Stimulated activated CD8-positive, alpha-beta memory T cell treated with anti-CD3 and anti-CD28 coated beads, Interleukin-2, amount 100 ng/mL, for 1 hour (primary cell): ENCODE measurements around the gene INPP5D.

Experiments
- DNase-seq, 2 donors: peaks; one replicate each; pipeline ENCODE4 v3.0.0-alpha.2; 2020; ENCODE audit warnings: low read depth in 2 of 2

INPP5D gene

DNA sequence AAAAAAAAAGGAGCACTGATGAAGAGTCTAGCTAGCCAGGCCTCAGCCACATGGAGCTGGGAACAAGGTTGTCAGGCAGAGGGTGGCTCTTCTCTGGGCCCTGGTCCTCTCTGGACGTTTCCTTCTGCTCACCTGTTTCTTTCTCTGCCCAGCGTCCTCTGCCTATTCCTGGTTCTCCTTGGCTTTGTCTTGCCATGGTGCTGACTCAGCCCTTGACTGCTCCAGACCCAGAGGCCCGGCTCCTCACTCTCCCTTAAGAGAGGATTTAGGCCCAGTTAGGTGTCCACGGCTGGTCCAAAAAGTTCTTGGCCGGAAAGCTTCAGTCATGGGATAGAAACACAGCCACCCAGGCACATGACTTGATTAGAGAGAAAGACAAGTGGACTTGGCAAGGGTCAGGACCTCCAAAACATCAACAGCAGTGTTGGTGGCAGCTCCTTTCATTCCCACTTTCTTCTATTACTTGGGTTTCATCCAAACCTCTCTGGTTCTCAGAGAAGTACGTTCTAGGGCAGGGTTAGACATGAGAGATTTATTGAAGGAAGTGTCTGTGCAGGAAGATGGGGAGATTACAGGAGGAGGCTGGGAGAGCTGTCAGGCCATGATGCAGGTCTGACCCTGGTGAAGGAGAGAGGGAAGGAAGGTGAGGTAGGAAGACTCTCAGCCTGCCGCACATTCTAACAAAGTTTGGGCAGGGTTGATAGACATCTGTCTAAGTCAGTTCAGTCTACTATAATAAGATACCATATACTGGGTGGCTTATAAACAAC lies 176.9 kb downstream of the INPP5D start:
- no peak for DNase-seq

- DNase-seq: no peak
Observed at GRCh38 chr2:233240897-233241296, 180.8 kb downstream of the INPP5D start.

DNA sequence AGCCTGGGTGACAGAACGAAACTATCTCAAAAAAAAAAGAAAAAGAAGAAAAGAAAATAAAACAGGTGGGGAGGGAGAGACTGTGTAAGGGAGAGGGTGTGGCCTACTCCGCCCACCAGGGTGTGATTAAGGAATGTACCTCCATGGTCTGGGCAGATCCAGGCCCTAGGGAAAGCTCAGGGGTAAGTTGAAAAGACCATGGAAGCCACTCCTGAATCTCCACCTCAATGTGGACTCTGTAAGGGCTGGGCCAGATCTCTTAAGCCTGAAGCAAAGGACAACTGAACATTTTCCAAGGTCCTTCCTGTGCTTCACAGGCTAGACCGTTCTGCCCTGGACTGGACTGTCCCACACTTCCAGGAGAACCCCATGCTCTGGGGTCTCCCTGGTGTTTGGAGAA lies 181.7 kb downstream of the INPP5D start:
- no peak for DNase-seq

DNA sequence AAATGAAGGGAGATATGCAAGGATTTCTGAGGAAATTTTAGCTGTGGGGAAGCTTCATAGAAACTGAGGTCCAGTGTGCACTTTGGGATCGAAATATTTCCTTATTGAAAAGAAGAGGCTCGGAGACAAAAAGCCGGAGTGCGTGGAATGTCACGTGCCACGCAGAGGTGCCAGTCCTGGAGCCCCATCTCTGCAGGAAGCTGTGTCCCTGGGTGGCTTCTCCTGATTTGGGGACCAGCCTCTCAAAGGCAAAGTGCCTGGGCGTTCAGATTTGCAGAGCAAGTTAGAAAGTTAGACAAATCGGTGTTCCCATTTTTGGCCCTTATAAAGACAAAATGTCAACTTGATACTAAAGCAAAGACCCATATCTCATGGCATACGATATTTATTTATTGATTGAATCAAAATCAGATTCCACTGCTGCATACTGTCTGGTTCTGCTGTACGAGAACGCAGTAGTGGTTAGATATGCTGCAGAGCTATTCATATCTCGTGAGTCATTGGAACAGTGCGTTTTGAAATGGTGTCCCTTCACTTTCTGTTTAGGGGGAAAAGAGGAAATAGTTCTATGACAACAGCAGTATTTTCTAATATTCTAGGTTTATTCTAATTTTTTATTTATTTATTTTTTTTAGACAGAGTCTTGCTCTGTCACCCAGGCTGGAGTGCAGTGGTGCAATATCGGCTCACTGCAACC lies 182.2 kb downstream of the INPP5D start:
- no peak for DNase-seq

GRCh38 chr2:233243348-233243747 lies 183.2 kb downstream of the INPP5D start:
- no peak for DNase-seq

DNA sequence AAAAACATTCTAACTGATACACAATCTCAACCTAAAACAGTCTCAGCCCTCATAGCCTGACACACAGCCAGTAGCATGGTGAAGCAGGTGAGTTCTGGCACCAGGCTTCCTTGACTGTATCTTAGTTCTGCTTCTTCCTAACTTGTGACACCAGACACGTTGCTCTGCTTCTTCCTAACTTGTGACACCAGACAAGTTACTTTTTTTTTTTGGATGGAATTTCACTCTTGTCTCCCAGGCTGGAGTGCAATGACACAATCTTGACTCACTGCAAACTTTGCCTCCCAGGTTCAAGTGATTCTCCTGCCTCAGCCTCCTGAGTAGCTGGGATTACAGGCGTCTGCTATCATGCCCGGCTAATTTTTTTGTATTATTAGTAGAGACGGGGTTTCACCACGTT lies 184.7 kb downstream of the INPP5D start:
- DNase-seq: no peak

DNA sequence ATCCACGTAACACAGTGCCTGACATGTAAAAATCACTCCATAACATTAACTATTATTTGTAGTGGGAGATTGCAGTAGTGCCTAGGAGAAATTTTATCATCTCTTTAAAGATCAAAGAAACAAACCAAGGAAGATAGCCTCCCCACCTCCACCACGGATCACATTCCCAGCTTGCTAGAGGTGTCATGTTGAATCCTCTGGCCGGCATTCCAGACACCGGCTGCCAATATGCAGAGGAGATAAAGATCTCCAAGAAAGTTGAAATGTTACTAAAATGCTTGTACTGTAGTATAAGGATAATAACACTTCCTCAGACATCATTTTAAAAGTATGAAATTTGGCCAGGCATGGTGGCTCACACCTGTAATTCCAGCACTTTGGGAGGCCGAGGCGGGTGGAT lies 185.3 kb downstream of the INPP5D start:
- no peak for DNase-seq

- no peak for DNase-seq
Observed at GRCh38 chr2:233247116-233247515, 187.0 kb downstream of the INPP5D start.

DNA sequence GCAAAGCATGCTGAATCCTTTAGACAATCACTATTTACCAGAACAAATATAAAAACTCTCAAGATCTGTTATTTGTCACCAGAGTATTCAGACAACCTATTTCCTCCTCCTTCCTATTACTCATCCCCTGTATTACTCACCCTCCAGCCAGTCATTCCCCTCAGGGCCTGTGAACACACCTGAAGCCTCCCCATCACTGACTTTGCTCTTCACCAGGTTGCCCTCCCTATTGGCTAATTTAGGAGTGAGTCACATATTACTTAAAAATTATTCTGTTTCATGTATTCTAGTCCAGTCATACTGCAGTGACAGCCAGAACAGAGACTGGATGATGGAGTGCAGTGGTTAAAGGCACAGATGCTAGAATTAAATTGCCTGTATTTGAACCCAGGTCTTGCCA lies 187.6 kb downstream of the INPP5D start:
- peak in 1 of 2 donors; percentile 28 for DNase-seq

DNA sequence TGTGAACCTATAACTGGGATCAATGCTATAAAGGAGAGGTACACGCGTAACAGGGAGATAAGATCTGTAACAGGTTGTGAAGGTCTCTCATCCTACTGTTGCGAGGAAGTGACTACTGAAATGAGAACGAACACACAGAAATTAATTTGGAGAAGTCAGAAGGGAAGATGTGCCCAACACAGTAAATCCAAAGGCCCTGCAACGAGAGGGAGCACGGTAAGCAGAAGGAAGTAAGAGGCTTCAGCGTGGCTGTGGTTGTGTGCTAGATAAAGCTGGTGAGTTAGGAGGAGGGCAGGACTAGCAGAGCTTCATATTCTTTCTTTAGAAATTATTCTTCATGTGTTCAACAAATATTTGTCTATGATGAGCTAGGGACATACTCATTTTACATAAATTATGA lies 188.9 kb downstream of the INPP5D start:
- DNase-seq: no peak

- no peak for DNase-seq
Observed at GRCh38 chr2:233250568-233250967, 190.4 kb downstream of the INPP5D start.

GRCh38 chr2:233250985-233251305 lies 190.8 kb downstream of the INPP5D start:
- no peak for DNase-seq

DNA sequence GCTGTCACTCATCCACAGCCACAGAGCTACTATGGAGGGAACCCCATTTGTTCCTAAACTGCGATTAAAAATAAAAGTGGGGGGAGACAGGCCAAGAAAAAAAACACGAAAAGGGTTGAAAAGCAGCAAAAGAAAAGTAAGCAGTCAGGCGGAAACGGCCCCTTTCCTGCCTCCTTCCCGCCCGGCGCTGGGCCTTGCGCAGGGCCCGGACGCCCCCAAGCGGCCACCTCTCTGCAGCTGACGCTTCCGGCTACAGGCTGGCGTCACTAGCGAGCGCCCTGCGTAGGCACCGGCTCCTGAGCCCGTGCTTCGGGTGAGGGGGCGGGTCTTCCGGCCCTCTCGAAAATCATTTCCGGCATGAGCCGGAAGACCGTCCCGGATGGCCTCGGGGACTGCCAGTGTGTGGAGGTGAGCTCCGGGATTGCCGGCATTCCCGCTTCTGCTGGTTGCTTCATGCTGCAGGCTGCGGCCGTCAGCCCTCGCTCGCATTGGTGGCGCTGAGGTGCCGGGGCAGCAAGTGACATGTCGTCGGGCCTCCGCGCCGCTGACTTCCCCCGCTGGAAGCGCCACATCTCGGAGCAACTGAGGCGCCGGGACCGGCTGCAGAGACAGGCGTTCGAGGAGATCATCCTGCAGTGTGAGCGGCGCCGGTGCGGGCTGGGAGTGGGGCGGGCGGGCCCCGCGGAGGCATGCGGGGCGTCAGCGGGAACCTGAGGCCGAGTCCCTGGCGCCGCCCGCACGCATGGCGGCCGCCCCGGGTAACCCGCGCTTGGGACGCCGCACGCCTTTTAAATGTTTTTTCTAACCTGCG lies 191.4 kb downstream of the INPP5D start, which contains the start of gene ATG16L1:
Gene ATG16L1, plus strand, starts transcription at position 368 of the 811 bp plus-strand sequence. Its CDS starts 155 bp downstream, at position 523.
- DNase-seq: peak; percentile 89 to 92

- no peak for DNase-seq
Observed at GRCh38 chr2:233252227-233252626, 192.1 kb downstream of the INPP5D start.

- no peak for DNase-seq
Observed at GRCh38 chr2:233255151-233255550, 195.0 kb downstream of the INPP5D start.

- DNase-seq: no peak
Observed at GRCh38 chr2:233256048-233256447, 195.9 kb downstream of the INPP5D start.
